CD4-positive, alpha-beta T cell (primary cell): ENCODE results near the gene CD200R1L. TPM values are rescaled to one million over a fixed set of nuclear protein-coding genes. Genes with fewer than 3 reads are reported as not detected.

ENCODE experiments used
- ATAC-seq: fragments of 200-7000 bp; cut with Tn5 transposase; one replicate; pipeline ENCODE4 v1.10.0; 2022; ENCODE audit warnings: mild to moderate bottlenecking; ENCODE audit not compliant: poor library complexity
- CTCF ChIA-PET: fragments of 350-600 bp; sonication (Branson Sonifier 250); formaldehyde crosslinking; loops from one replicate; lab custom pipeline; 2021; ENCODE audit warnings: antibody characterized with exemption, inconsistent platforms; lab: Charles Lee
- POLR2A ChIA-PET: fragments of 350-600 bp; sonication (Branson Sonifier 250); formaldehyde crosslinking; loops from one replicate; lab custom pipeline; 2021; ENCODE audit warnings: antibody characterized with exemption, inconsistent platforms; lab: Charles Lee
- DNase-seq, 14 experiments: peaks; one replicate each; pipeline ENCODE4 v3.0.0-alpha.2; 2013 to 2020; ENCODE audit warnings: mixed read lengths in 2 of 14
- H3K27ac ChIP-seq, 2 donors: one replicate each; pipeline versions ENCODE4 v1.5.1 to v1.7.0; 2013; ENCODE audit warnings: low read length in 2 of 2, low read depth in 1 of 2, mild to moderate bottlenecking in 1 of 2
- H3K27me3 ChIP-seq, 2 experiments: 1 replicate in 1 of 2; 2 replicates in 1 of 2; pipeline versions ENCODE4 v1.6.1 to v1.7.0; 2013; ENCODE audit warnings: low read length in 2 of 2, control low read depth in 1 of 2, mild to moderate bottlenecking in 1 of 2, moderate library complexity in 1 of 2; ENCODE audit not compliant: insufficient read depth in 2 of 2, control insufficient read depth in 1 of 2
- H3K36me3 ChIP-seq: one replicate; pipeline ENCODE4 v1.6.1; 2013; ENCODE audit warnings: low read length, control low read depth; ENCODE audit not compliant: insufficient read depth
- H3K4me1 ChIP-seq: one replicate; pipeline ENCODE4 v1.6.1; 2013; ENCODE audit warnings: low read length, control low read depth; ENCODE audit not compliant: insufficient read depth
- H3K4me3 ChIP-seq: one replicate; pipeline ENCODE4 v1.5.1; 2013; ENCODE audit warnings: mild to moderate bottlenecking, low read length, moderate library complexity
- H3K9me3 ChIP-seq, 2 experiments: 1 replicate in 1 of 2; 2 replicates in 1 of 2; pipeline versions ENCODE4 v1.6.1 to v1.7.0; 2013; ENCODE audit warnings: low read length in 2 of 2, mild to moderate bottlenecking in 2 of 2, control low read depth in 1 of 2, moderate library complexity in 1 of 2; ENCODE audit not compliant: control insufficient read depth in 1 of 2, insufficient read depth in 1 of 2
- H3K27ac Mint-ChIP-seq: one replicate; pipeline ENCODE4 v1.8.0; 2020; ENCODE audit warnings: mixed read lengths
- H3K27me3 Mint-ChIP-seq: one replicate; pipeline ENCODE4 v1.8.0; 2021; ENCODE audit warnings: mixed read lengths
- H3K36me3 Mint-ChIP-seq: one replicate; pipeline ENCODE4 v1.8.0; 2021; ENCODE audit warnings: low read depth, mixed read lengths
- H3K4me1 Mint-ChIP-seq: one replicate; pipeline ENCODE4 v1.8.0; 2021; ENCODE audit warnings: low read depth, mixed read lengths
- H3K4me3 Mint-ChIP-seq: one replicate; pipeline ENCODE4 v1.8.0; 2020; ENCODE audit warnings: mild to moderate bottlenecking, mixed read lengths
- H3K9me3 Mint-ChIP-seq: one replicate; pipeline ENCODE4 v1.8.0; 2020; ENCODE audit warnings: mixed read lengths
- intact Hi-C, 2 experiments: fragments of 100-400 bp; cut with DNase I in 1 of 2; cut with micrococcal nuclease in 1 of 2; formaldehyde crosslinking; loops; one replicate each; pipeline versions ENCODE4 v1.15.1 to v1.9.0; 2023 to 2025; cut with DNase I, micrococcal nuclease
- total RNA-seq, 174 experiments: library from RNA in 2 of 174; stranded (reverse) in 2 of 174; gene quantifications; one replicate each; pipeline ENCODE4 v1.2.3 and lab custom pipeline; 2021 to 2026
- TF ChIP-seq, protein P1 (sequence below): fragments of 200-600 bp; IDR thresholded peaks from one replicate; pipeline ENCODE4 v1.8.0; 2022; ENCODE audit warnings: antibody characterized with exemption, mild to moderate bottlenecking

The CD200R1L gene
- total RNA-seq, 2 experiments from 2014 or later = 0.17 TPM; not detected in 1

DNA sequence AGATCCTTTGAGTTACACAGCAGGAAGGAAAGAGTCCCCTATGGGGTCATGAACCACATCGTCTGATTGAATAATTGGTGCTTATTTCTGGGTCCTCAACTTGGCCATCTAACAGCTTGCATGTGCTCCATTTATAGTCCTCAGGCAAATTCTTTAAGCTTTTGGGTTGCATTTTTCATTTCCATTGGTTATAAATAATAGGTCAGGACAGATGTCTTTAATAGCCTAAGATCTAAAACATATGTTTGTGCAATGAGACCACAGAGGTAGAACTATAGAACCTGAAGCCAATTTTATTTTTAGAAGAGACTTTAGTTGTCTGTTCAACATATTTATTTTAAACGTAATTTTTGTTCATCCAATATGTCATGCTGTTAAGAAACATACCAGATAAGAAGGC, 43.2 kb downstream of the CD200R1L start:
- Histone ChIP-seq H3K27me3 (no peaks in the 10 kb centered on the region), H3K4me1 (peaks cover 9% of the 10 kb centered on the region), H3K27ac (no peak overlapping the region), H3K36me3 (no peaks in the 10 kb centered on the region), H3K4me3 (no peak overlapping the region), H3K9me3 (no peaks in the 10 kb centered on the region)
- Mint-ChIP-seq H3K36me3 (no peaks in the 10 kb centered on the region), H3K4me1 (peaks cover 46% of the 10 kb centered on the region), H3K27ac (no peak overlapping the region), H3K27me3 (no peaks in the 10 kb centered on the region), H3K4me3 (no peak overlapping the region), H3K9me3 (no peaks in the 10 kb centered on the region)
- DNase-seq = no peak
- TF ChIP-seq, protein P1, sequence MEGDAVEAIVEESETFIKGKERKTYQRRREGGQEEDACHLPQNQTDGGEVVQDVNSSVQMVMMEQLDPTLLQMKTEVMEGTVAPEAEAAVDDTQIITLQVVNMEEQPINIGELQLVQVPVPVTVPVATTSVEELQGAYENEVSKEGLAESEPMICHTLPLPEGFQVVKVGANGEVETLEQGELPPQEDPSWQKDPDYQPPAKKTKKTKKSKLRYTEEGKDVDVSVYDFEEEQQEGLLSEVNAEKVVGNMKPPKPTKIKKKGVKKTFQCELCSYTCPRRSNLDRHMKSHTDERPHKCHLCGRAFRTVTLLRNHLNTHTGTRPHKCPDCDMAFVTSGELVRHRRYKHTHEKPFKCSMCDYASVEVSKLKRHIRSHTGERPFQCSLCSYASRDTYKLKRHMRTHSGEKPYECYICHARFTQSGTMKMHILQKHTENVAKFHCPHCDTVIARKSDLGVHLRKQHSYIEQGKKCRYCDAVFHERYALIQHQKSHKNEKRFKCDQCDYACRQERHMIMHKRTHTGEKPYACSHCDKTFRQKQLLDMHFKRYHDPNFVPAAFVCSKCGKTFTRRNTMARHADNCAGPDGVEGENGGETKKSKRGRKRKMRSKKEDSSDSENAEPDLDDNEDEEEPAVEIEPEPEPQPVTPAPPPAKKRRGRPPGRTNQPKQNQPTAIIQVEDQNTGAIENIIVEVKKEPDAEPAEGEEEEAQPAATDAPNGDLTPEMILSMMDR = no peak
- ChIA-PET CTCF (no interaction called here), POLR2A (no interaction called here)
- intact Hi-C loops = no loop called here
- no peak for ATAC-seq

DNA sequence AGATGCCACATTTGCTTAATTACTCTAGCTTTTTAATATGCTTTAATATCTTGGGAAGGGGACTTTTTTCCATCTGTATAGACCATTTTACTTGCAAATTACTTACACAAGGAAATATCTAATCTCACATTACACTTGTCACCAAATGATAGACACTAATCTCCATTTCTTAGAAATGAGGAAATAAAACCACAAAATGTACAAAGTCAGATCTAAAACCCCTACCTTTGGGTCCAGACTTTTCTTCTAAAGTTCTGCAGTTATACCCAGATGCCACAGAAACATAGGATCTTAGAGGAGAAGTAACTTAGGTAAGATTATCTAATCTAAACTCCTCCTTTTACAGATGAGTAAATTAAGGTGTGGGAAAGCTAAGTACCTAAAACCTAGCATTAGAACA, 44.3 kb downstream of the CD200R1L start:
- no peaks in the 10 kb centered on the region for H3K9me3 ChIP-seq
- DNase-seq (peak in 1 of 14 experiments; percentile 19), ATAC-seq (no peak)
- Mint-ChIP-seq H3K9me3 (no peaks in the 10 kb centered on the region), H3K36me3 (no peaks in the 10 kb centered on the region), H3K27ac (no peak overlapping the region), H3K4me3 (no peak overlapping the region), H3K4me1 (peaks cover 36% of the 10 kb centered on the region), H3K27me3 (no peaks in the 10 kb centered on the region)
- no peak overlapping the region for H3K4me3 ChIP-seq
- TF ChIP-seq, protein P1 = no peak
- CTCF ChIA-PET = no interaction called here
- H3K36me3 ChIP-seq = no peaks in the 10 kb centered on the region
- H3K27ac ChIP-seq = no peak overlapping the region
- POLR2A ChIA-PET = no interaction called here
- intact Hi-C loops = no loop called here
- no peaks in the 10 kb centered on the region for H3K27me3 ChIP-seq
- H3K4me1 ChIP-seq = peaks cover 5% of the 10 kb centered on the region

DNA sequence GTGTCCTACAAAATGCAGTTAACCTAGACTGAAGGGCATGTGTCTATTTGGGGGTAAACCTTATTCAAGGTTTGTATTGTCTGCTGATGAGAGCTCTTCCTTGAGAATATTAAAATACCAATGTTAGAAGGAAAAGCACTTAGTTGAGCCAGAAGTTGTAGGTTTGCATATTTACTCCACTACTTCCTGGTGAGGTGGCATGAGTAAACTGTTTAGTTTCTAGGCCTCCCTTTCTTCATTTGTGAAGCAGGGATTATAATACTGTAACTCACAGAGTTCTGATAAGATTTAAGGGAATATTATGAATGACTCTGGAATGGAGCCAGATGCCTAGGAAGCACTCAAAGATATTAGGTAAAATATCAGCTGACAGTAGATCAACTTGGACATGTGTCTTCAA, 46.7 kb downstream of the CD200R1L start:
- POLR2A ChIA-PET = no interaction called here
- no peaks in the 10 kb centered on the region for H3K36me3 ChIP-seq
- Mint-ChIP-seq H3K27me3 (no peaks in the 10 kb centered on the region), H3K27ac (no peak overlapping the region), H3K9me3 (no peaks in the 10 kb centered on the region), H3K36me3 (no peaks in the 10 kb centered on the region), H3K4me3 (no peak overlapping the region), H3K4me1 (peaks cover 47% of the 10 kb centered on the region)
- no peak for ATAC-seq
- no peak for DNase-seq
- no peaks in the 10 kb centered on the region for H3K9me3 ChIP-seq
- CTCF ChIA-PET = interaction anchor here (2.7 kb wide), 1 partner anchor 8 kb away, joined by 10 read pairs; no protein-coding TSS in a partner anchor
- H3K27ac ChIP-seq = no peak overlapping the region
- peaks cover 5% of the 10 kb centered on the region for H3K4me1 ChIP-seq
- no peak overlapping the region for H3K4me3 ChIP-seq
- H3K27me3 ChIP-seq = no peaks in the 10 kb centered on the region
- TF ChIP-seq, protein P1 = no peak
- intact Hi-C loops = no loop called here
